Measurements from ENCODE around the gene SRGAP1.

DNA sequence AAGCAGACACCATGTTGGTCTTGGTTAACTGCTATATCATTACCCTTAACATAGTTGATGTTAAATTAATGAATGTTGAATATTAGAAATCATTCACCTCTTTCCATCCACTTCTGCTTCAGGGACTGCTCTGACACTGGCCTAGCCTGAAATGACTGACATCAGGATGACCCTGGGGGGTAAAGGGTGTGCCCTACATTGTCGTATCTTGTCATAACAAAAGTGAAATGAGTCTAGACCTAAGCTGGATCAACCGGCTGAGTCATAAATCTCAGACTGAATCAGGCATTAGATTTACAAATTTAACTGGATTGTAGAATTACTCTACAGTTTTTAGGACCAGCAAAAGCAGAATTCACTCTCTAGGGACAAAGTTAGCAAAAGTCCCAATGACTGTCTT lies 342.3 kb downstream of the SRGAP1 start:
- no peak for TF ChIP-seq EP300 (IDR thresholded peaks at IDR 0.05)
- TF ChIP-seq, protein P1, sequence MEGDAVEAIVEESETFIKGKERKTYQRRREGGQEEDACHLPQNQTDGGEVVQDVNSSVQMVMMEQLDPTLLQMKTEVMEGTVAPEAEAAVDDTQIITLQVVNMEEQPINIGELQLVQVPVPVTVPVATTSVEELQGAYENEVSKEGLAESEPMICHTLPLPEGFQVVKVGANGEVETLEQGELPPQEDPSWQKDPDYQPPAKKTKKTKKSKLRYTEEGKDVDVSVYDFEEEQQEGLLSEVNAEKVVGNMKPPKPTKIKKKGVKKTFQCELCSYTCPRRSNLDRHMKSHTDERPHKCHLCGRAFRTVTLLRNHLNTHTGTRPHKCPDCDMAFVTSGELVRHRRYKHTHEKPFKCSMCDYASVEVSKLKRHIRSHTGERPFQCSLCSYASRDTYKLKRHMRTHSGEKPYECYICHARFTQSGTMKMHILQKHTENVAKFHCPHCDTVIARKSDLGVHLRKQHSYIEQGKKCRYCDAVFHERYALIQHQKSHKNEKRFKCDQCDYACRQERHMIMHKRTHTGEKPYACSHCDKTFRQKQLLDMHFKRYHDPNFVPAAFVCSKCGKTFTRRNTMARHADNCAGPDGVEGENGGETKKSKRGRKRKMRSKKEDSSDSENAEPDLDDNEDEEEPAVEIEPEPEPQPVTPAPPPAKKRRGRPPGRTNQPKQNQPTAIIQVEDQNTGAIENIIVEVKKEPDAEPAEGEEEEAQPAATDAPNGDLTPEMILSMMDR (IDR thresholded peaks at IDR 0.05) = no peak
